ENCODE data around the gene JAZF1. TPM values are rescaled to one million over a fixed set of nuclear protein-coding genes. Genes with fewer than 3 reads are reported as not detected.

The JAZF1 gene
- total and polyA plus RNA-seq, 2 of the 4 experiments (the other 2 are of a cell fraction), result 8.4 to 10.5 TPM

DNA sequence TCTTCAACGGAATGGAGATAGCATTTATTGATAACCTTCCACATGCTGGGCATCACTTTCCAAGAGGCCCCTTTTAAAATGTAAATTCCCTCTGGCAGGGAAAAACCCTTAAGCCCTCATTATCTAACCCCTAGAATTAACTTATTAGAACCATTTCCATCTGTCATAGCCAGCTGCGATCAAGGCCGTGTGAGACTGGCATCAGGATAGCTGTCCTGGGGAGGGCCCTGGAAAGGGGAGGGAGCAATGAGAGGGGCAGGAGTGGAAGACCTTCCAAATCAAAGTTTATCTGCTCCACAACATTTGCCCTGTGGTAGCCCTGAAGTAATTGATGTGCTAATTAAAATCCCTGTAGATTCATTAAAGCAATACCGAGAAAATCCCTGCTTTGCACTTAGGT lies 45.0 kb upstream of the JAZF1 start:
- no peak overlapping the region for H2AFZ ChIP-seq (replicated peaks; ENCODE audit: low read length, poor library complexity)
- no peak overlapping the region for H3K4ac ChIP-seq (ENCODE audit: low read depth, low read length)
- H3K27me3 ChIP-seq (ENCODE audit: control insufficient read depth, insufficient read depth, low read length), result no peaks in the 10 kb centered on the region; the same call in 1 of the 2 replicates
- H2BK15ac ChIP-seq (ENCODE audit: low read depth, low read length), result no peak overlapping the region
- H3K4me1 ChIP-seq (ENCODE audit: control insufficient read depth, insufficient read depth, low read length), result no peaks in the 10 kb centered on the region
- no peak for DNase-seq
- no peak overlapping the region for H2AK9ac ChIP-seq (replicated peaks; ENCODE audit: low read depth, low read length, poor library complexity)
- H2BK120ac ChIP-seq (ENCODE audit: low read depth, low read length), result no peak overlapping the region
- WGBS, 2 experiments (ENCODE audit: extremely low coverage in 2 of 2, insufficient read length in 1 of 2), result no CpG with 5 or more reads among the region's 4 CpGs
- no peak overlapping the region for H3K56ac ChIP-seq (ENCODE audit: extremely low read depth, insufficient read depth, low read length)
- ATAC-seq (ENCODE audit: low read depth), result no peak
- intact Hi-C loops (cut with micrococcal nuclease) (no loop called here), in situ Hi-C loops (cut with MboI; ENCODE audit: low sequenced_read_pairs) (no loop called here), dilution Hi-C loops (cut with HindIII; ENCODE audit: low sequenced_read_pairs, unreplicated experiment) (no loop called here)
- no peaks in the 10 kb centered on the region for H3K36me3 ChIP-seq (ENCODE audit: control insufficient read depth, insufficient read depth, low read length)
- no peak overlapping the region for H4K8ac ChIP-seq (ENCODE audit: low read depth in 2 of 2, low read length in 2 of 2)
- ChIA-PET POLR2A (ENCODE audit: unreplicated experiment) (no interaction called here), CTCF (no interaction called here)
- no peak overlapping the region for H3K4me3 ChIP-seq (ENCODE audit: insufficient read depth, low read depth, low read length)
- no peaks in the 10 kb centered on the region for H3K9me1 ChIP-seq (ENCODE audit: insufficient read depth, low read length)
- no peak overlapping the region for H4K5ac ChIP-seq (ENCODE audit: low read depth, low read length)
- H2BK5ac ChIP-seq (ENCODE audit: low read depth, low read length, poor library complexity, severe bottlenecking), result no peak overlapping the region
- TF ChIP-seq RAD21 (IDR thresholded peaks at IDR 0.05; ENCODE audit: low read length) (no peak), NFE2L2 (IDR thresholded peaks at IDR 0.05; ENCODE audit: low read depth, low read length) (no peak), FOS (IDR thresholded peaks at IDR 0.05; ENCODE audit: low read depth, low read length) (no peak), MXI1 (IDR thresholded peaks at IDR 0.05; ENCODE audit: borderline replicate concordance, low read depth, low read length) (no peak), RFX5 (IDR thresholded peaks at IDR 0.05; ENCODE audit: low read depth, low read length) (no peak), MAFK (IDR thresholded peaks at IDR 0.05; ENCODE audit: low read depth, low read length) (no peak), BHLHE40 (IDR thresholded peaks at IDR 0.05; ENCODE audit: low read depth, low read length) (no peak)
- TF ChIP-seq, protein P1, sequence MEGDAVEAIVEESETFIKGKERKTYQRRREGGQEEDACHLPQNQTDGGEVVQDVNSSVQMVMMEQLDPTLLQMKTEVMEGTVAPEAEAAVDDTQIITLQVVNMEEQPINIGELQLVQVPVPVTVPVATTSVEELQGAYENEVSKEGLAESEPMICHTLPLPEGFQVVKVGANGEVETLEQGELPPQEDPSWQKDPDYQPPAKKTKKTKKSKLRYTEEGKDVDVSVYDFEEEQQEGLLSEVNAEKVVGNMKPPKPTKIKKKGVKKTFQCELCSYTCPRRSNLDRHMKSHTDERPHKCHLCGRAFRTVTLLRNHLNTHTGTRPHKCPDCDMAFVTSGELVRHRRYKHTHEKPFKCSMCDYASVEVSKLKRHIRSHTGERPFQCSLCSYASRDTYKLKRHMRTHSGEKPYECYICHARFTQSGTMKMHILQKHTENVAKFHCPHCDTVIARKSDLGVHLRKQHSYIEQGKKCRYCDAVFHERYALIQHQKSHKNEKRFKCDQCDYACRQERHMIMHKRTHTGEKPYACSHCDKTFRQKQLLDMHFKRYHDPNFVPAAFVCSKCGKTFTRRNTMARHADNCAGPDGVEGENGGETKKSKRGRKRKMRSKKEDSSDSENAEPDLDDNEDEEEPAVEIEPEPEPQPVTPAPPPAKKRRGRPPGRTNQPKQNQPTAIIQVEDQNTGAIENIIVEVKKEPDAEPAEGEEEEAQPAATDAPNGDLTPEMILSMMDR (conservative IDR thresholded peaks at IDR 0.05; ENCODE audit: low read depth, low read length), result no peak
- H3K9ac ChIP-seq (ENCODE audit: low read depth, low read length), result no peak overlapping the region
- H3K14ac ChIP-seq (replicated peaks; ENCODE audit: low read depth, low read length), result no peak overlapping the region
- BruUV-seq (replicated peaks), result no TSS peak
- H4K91ac ChIP-seq (ENCODE audit: insufficient read depth, low read depth, low read length), result no peak overlapping the region
- H2BK20ac ChIP-seq (ENCODE audit: low read depth, low read length), result no peak overlapping the region
- H3K79me1 ChIP-seq (ENCODE audit: low read depth in 1 of 2, low read length in 2 of 2), result no peaks in the 10 kb centered on the region
- H4K20me1 ChIP-seq (ENCODE audit: insufficient read depth, low read length), result no peaks in the 10 kb centered on the region
- H3K27ac ChIP-seq (ENCODE audit: insufficient read depth, low read length), result no peak overlapping the region
- H3K18ac ChIP-seq (ENCODE audit: low read depth, low read length), result no peak overlapping the region
- H2AK5ac ChIP-seq (ENCODE audit: low read depth, low read length), result no peak overlapping the region
- no peaks in the 10 kb centered on the region for H3K9me3 ChIP-seq (ENCODE audit: control insufficient read depth, insufficient read depth, low read length)
- H3K4me2 ChIP-seq (ENCODE audit: low read depth, low read length), result no peak overlapping the region
- no peak overlapping the region for H3K23ac ChIP-seq (ENCODE audit: low read depth, low read length)

All from IMR-90 (cell line).